Airway epithelial cell (primary cell): ENCODE data around the gene SNRPD1. TPM values are rescaled to one million over a fixed set of nuclear protein-coding genes. Genes with fewer than 3 reads are reported as not detected.

Experiments
- total RNA-seq: library from RNA; depleted of rRNA; stranded (reverse); fragments of >200 nt; gene quantifications from 2 replicates; pipeline ENCODE4 v1.2.3, GENCODE V29; 2015

Gene SNRPD1
- 27.6 and 98.3 TPM in 2 replicates for total RNA-seq

DNA sequence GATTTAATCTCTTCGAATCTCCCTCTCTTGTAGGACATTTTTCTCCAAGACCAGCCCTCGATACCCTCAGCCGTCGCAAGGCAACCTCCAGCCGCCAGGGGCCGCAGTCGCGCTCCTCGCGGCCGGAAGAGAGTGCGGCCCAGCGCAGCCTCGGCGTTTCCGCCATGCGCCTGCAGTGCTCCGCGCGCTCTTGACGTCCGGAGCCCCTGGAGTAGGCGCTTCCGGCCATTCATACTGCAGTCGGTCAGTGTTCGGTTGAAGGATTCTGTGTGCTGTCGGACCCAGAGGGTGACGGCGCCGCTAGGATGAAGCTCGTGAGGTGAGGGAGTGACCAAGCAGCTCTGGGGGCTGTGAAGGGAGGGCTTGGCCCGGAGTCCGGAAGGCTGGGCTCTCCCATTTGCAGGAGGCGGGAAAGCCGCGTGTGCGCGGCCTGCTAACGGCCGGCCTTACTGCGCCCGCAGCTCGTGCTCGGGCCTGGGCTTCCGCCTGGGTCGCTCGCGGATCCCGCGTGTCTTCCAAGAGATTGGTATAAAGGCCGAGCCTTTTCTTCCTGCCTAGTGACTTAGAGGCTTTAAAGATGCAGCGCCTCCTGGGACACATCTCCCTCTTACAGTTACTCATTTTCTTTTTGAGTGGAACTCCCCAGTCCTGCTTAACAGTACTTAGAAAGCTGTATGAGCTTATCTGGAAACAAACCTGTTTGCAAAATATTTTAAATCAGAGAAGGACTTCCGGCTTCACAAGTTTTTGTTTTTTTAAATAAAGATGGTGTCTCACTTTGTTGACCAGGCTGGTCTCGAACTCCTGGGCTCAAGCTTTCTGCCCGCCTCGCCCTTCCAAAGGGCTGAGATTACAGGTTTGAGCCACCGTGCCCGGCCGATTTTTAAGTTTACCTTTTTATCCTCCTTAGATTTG lies at the start of gene SNRPD1:
Gene SNRPD1 (plus strand): TSS at position 190 of the 915 bp plus-strand sequence. CDS start 116 bp downstream, at position 306.

DNA sequence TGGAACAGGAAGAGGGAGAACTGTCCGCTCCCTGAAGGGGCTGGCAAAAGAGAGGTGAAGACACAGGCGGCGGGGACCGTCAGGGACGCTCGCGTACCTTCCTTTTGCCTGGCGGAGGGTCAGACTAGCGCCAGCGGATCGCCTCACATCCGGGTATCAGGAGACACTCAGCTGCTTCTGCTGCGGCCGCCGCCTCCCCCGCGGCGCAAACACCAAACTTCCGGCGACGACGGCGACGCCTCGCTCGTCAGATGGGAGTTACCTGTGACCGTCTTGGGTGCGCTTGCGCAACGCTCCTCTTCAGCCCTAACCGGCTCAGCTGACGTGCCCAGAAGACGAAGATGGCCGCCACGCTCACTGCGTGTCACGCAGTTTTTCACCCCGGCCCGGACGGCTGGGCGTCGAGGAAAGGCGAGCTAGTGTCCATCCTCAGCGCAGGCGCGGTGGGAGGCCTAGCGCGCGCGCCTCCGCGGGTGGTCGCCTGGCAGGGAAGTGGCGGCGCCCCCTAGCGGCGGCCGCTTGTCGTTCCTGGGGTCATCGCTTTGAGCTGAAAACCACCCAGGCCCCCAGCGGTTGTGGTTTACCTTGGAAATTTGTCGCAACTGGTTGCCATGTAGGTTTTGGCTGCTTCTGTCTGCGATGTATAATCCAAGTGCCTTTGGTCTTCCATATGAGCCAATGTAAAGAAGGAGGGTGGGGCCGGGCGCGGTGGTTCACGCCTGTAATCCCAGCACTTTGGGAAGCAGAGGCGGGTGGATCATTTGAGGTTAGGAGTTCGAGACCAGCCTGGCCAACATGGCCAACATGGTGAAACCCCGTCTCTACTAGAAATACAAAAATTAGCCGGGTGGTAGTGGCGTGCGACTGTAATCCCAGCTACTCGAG lies 11.3 kb upstream of the SNRPD1 start, which contains the start of gene ESCO1:
Gene ESCO1 (minus strand): TSS at position 179 of the 885 bp plus-strand sequence. CDS start 25,861 bp downstream, outside the sequence.

Other genes starting within 250 kb of the SNRPD1 start
- gene ESCO1, start 11.6 kb upstream of the SNRPD1 start, total RNA-seq = 8.5 and 8.9 TPM in 2 replicates
- gene ABHD3, start 92.5 kb downstream of the SNRPD1 start, total RNA-seq = 5.6 and 6.0 TPM in 2 replicates
- gene MIB1, start 128.5 kb downstream of the SNRPD1 start, total RNA-seq = 27.2 and 33.6 TPM in 2 replicates